ENCODE measurements around the gene GRID2.
"Not testable (repeated sequence)": the region's sequence is repeated elsewhere in the genome, so short reads cannot be mapped to it uniquely, and the experiment has no call there.

The GRID2 gene

DNA sequence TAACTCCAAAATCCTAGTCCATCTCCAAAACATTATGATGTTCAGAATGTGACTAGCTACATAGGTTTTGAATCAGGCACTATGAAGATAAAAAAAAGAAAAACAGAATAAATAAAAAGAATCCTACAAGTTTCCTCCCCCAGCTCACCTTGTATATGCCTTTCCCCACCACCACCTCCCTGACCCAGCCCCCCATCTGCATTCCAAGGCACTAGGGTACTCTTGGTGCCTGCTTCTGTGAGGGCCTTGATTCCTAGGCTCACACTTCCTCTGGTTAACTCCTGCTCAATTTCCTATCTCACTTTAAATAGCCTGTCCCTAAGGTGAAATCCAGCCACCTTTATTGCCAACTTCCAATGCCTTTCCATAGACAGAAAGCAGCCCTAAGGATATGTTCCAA is 1346.1 kb downstream of the GRID2 start:
- no peak for TF ChIP-seq POLR2A (IDR thresholded peaks at IDR 0.05; ENCODE audit: low read depth, low read length)
- TF ChIP-seq POLR2AphosphoS5 (IDR thresholded peaks at IDR 0.05; ENCODE audit: low read depth, low read length): no peak
- no peak for TF ChIP-seq TAF1 (IDR thresholded peaks at IDR 0.05; ENCODE audit: borderline replicate concordance, low read depth, low read length)
- no peak for FAIRE-seq

DNA sequence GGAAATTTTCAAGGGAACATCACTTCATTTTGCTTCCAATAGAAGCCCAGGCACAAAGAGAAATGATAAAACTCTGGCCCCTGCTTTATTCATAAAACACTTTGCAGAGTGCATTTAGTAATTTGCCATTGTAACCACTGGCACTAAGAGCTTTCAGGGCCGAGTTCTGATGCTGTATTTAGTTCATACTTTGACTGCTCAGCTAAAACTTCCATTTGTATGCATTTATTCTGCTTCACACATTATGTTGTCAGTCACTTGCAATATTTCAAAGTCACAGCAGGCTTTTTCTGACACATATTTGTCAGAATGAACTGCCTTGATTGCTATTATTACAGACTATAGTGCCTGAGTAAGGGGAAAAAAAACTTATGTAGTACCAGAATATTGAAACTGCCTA is 1350.4 kb downstream of the GRID2 start:
- DNase-seq (ENCODE audit: insufficient read length) (no peak), FAIRE-seq (no peak)
- TF ChIP-seq POLR2A (IDR thresholded peaks at IDR 0.05; ENCODE audit: low read depth, low read length) (no peak), TAF1 (IDR thresholded peaks at IDR 0.05; ENCODE audit: borderline replicate concordance, low read depth, low read length) (no peak), POLR2AphosphoS5 (IDR thresholded peaks at IDR 0.05; ENCODE audit: low read depth, low read length) (no peak)

More for the DNA sequence above, 1346.1 kb downstream of the GRID2 start:
- no peak for DNase-seq (ENCODE audit: insufficient read length)

DNA sequence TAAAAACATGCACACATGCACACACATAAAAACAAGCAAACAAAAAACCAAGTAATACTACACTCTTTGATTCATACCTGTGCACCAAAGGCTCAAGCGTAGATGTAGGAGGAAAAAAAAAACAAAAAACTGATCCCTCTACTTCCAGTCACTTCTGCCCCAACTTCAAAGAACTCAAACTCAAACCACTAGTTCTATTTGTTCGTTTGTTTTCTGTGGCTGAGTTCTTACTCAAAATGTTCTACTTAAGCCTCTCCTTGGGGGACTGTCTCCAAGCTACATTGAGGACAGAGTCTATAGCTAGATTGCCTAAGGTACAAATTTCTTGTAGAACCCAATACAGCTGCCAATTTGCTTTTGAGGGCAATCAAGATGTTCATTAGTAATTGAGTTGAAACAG is 1353.8 kb downstream of the GRID2 start:
- FAIRE-seq: no peak

GRCh38 chr4:93658443-93658842 is 1354.7 kb downstream of the GRID2 start:
- FAIRE-seq (no peak), DNase-seq (ENCODE audit: insufficient read length) (no peak)
- TF ChIP-seq POLR2AphosphoS5 (IDR thresholded peaks at IDR 0.05; ENCODE audit: low read depth, low read length) (no peak), POLR2A (IDR thresholded peaks at IDR 0.05; ENCODE audit: low read depth, low read length) (no peak), TAF1 (IDR thresholded peaks at IDR 0.05; ENCODE audit: borderline replicate concordance, low read depth, low read length) (no peak)

More for the DNA sequence above, 1353.8 kb downstream of the GRID2 start:
- TF ChIP-seq TAF1 (IDR thresholded peaks at IDR 0.05; ENCODE audit: borderline replicate concordance, low read depth, low read length) (no peak), POLR2A (IDR thresholded peaks at IDR 0.05; ENCODE audit: low read depth, low read length) (no peak), POLR2AphosphoS5 (IDR thresholded peaks at IDR 0.05; ENCODE audit: low read depth, low read length) (no peak)
- no peak for DNase-seq (ENCODE audit: insufficient read length)

GRCh38 chr4:93659629-93660028 is 1355.9 kb downstream of the GRID2 start:
- no peak for FAIRE-seq
- no peak for TF ChIP-seq POLR2AphosphoS5 (IDR thresholded peaks at IDR 0.05; ENCODE audit: low read depth, low read length)
- no peak for TF ChIP-seq POLR2A (IDR thresholded peaks at IDR 0.05; ENCODE audit: low read depth, low read length)
- TF ChIP-seq TAF1 (IDR thresholded peaks at IDR 0.05; ENCODE audit: borderline replicate concordance, low read depth, low read length): no peak
- DNase-seq (ENCODE audit: insufficient read length): no peak

DNA sequence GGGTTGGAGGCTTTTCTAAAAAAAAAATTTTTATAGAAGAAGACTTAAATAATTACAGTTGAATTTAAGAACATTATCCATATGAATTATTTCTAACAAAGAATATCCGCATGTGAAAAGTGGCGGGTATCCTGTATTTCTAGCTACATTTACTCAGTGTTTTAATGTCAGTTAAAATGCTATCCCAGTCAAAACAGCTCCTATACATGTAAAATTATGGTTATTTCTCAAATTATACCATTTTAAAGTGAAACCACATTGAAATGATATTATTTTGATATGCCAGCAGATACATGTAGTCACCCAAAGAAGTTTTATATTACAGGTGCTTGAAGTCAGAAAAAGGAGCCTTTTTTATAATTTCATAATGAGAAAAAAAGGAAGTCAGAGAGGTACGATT is 1356.3 kb downstream of the GRID2 start:
- TF ChIP-seq POLR2A (IDR thresholded peaks at IDR 0.05; ENCODE audit: low read depth, low read length) (no peak), TAF1 (IDR thresholded peaks at IDR 0.05; ENCODE audit: borderline replicate concordance, low read depth, low read length) (no peak), POLR2AphosphoS5 (IDR thresholded peaks at IDR 0.05; ENCODE audit: low read depth, low read length) (no peak)
- no peak for DNase-seq (ENCODE audit: insufficient read length)
- no peak for FAIRE-seq

- TF ChIP-seq POLR2AphosphoS5 (IDR thresholded peaks at IDR 0.05; ENCODE audit: low read depth, low read length): no peak
- no peak for TF ChIP-seq POLR2A (IDR thresholded peaks at IDR 0.05; ENCODE audit: low read depth, low read length)
- no peak for TF ChIP-seq TAF1 (IDR thresholded peaks at IDR 0.05; ENCODE audit: borderline replicate concordance, low read depth, low read length)
- DNase-seq (ENCODE audit: insufficient read length) (no peak), FAIRE-seq (no peak)
These were observed 1366.7 kb downstream of the GRID2 start for GRCh38 chr4:93670434-93670833.

GRCh38 chr4:93671093-93671492 is 1367.3 kb downstream of the GRID2 start:
- DNase-seq (ENCODE audit: insufficient read length): no peak
- TF ChIP-seq TAF1 (IDR thresholded peaks at IDR 0.05; ENCODE audit: borderline replicate concordance, low read depth, low read length) (no peak), POLR2AphosphoS5 (IDR thresholded peaks at IDR 0.05; ENCODE audit: low read depth, low read length) (no peak), POLR2A (IDR thresholded peaks at IDR 0.05; ENCODE audit: low read depth, low read length) (no peak)
- FAIRE-seq: no peak

DNA sequence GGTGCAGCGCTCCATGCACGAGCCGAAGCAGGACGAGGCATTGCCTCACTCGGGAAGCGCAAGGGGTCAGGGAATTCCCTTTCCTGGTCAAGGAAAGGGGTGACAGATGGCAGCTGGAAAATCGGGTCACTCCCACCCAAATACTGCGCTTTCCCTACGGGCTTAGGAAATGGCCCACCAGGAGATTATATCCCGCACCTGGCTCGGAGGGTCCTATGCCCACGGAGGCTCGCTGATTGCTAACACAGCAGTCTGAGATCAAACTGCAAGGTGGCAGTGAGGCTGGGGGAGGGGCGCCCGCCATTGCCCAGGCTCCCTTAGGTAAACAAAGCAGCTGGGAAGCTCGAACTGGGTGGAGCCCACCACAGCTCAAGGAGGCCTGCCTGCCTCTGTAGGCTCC is 1373.2 kb downstream of the GRID2 start:
- not testable (repeated sequence) for DNase-seq (ENCODE audit: insufficient read length); FAIRE-seq

- FAIRE-seq (no peak), DNase-seq (ENCODE audit: insufficient read length) (no peak)
- TF ChIP-seq TAF1 (IDR thresholded peaks at IDR 0.05; ENCODE audit: borderline replicate concordance, low read depth, low read length) (no peak), POLR2AphosphoS5 (IDR thresholded peaks at IDR 0.05; ENCODE audit: low read depth, low read length) (no peak), POLR2A (IDR thresholded peaks at IDR 0.05; ENCODE audit: low read depth, low read length) (no peak)
These were observed 1380.8 kb downstream of the GRID2 start for GRCh38 chr4:93684571-93684970.

- DNase-seq (ENCODE audit: insufficient read length) (no peak), FAIRE-seq (no peak)
- TF ChIP-seq POLR2AphosphoS5 (IDR thresholded peaks at IDR 0.05; ENCODE audit: low read depth, low read length) (no peak), TAF1 (IDR thresholded peaks at IDR 0.05; ENCODE audit: borderline replicate concordance, low read depth, low read length) (no peak), POLR2A (IDR thresholded peaks at IDR 0.05; ENCODE audit: low read depth, low read length) (no peak)
These were observed 1383.5 kb downstream of the GRID2 start for GRCh38 chr4:93687304-93687703.

DNA sequence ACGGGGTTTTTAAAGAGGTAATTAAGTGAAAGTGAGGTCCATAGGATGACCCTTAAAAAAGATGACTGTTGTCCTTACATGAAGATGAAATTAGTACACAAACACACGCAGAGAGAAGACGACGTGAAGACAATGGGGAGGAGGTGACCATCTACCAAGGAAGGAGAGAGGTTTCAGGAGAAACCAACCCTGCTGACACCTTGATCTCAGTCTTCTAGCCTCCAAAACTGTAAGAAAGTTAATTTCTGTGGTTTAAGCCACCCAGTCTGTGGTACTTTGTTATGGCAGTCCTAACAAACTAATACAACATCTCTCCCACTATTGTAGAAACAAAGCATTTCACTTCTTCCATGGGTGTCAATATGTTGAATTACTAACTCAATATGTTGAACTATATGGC is 1385.2 kb downstream of the GRID2 start:
- no peak for TF ChIP-seq POLR2A (IDR thresholded peaks at IDR 0.05; ENCODE audit: low read depth, low read length)
- TF ChIP-seq TAF1 (IDR thresholded peaks at IDR 0.05; ENCODE audit: borderline replicate concordance, low read depth, low read length): no peak
- no peak for TF ChIP-seq POLR2AphosphoS5 (IDR thresholded peaks at IDR 0.05; ENCODE audit: low read depth, low read length)
- DNase-seq (ENCODE audit: insufficient read length): no peak

GRCh38 chr4:93693141-93693540 is 1389.4 kb downstream of the GRID2 start:
- DNase-seq (ENCODE audit: insufficient read length) (no peak), FAIRE-seq (no peak)
- TF ChIP-seq TAF1 (IDR thresholded peaks at IDR 0.05; ENCODE audit: borderline replicate concordance, low read depth, low read length) (no peak), POLR2AphosphoS5 (IDR thresholded peaks at IDR 0.05; ENCODE audit: low read depth, low read length) (no peak), POLR2A (IDR thresholded peaks at IDR 0.05; ENCODE audit: low read depth, low read length) (no peak)

More for the DNA sequence above, 1385.2 kb downstream of the GRID2 start:
- FAIRE-seq: peak; percentile 58
